Activated CD8-positive, alpha-beta memory T cell treated with anti-CD3 and anti-CD28 coated beads for 24 hours (primary cell): Measurements from ENCODE around the gene OR5K2.
A peak's percentile ranks its signal among the peaks of the same experiment; 100 is the strongest.

Experiments used
- DNase-seq: peaks from one replicate; pipeline ENCODE4 v3.0.0-alpha.2; 2020

The OR5K2 gene

GRCh38 chr3:98497381-98497780 is at the start of gene OR5K2:
Gene OR5K2, plus strand, starts transcription at chr3:98497681. Its CDS starts 0 bp downstream, at chr3:98497681.
- DNase-seq, result no peak

- no peak for DNase-seq
These were observed 47.8 kb upstream of the OR5K2 start for GRCh38 chr3:98449606-98450193.

GRCh38 chr3:98450372-98450771 is 47.1 kb upstream of the OR5K2 start:
- no peak for DNase-seq

- no peak for DNase-seq
These were observed 43.7 kb upstream of the OR5K2 start for GRCh38 chr3:98453827-98454226.

- DNase-seq, result no peak
These were observed 42.6 kb upstream of the OR5K2 start for GRCh38 chr3:98454929-98455328.

- no peak for DNase-seq
These were observed 39.9 kb upstream of the OR5K2 start for GRCh38 chr3:98457543-98457942.

GRCh38 chr3:98460220-98460619 is 37.3 kb upstream of the OR5K2 start:
- DNase-seq, result no peak

- no peak for DNase-seq
These were observed 34.6 kb upstream of the OR5K2 start, which contains the start of gene OR5K1 for GRCh38 chr3:98462901-98463300. Gene OR5K1, plus strand, starts transcription at chr3:98463201. Its CDS starts 6,376 bp downstream, at chr3:98469577.

GRCh38 chr3:98482717-98483482 is 14.6 kb upstream of the OR5K2 start:
- DNase-seq, result no peak

GRCh38 chr3:98483626-98484025 is 13.9 kb upstream of the OR5K2 start:
- DNase-seq, result no peak

- DNase-seq, result no peak
These were observed 2.5 kb downstream of the OR5K2 start for GRCh38 chr3:98500019-98500418.

GRCh38 chr3:98501270-98501669 is 3.8 kb downstream of the OR5K2 start:
- DNase-seq, result no peak

GRCh38 chr3:98501863-98502576 is 4.5 kb downstream of the OR5K2 start:
- DNase-seq, result no peak

GRCh38 chr3:98504539-98504938 is 7.1 kb downstream of the OR5K2 start:
- no peak for DNase-seq

GRCh38 chr3:98508582-98508981 is 11.1 kb downstream of the OR5K2 start:
- DNase-seq, result no peak

- DNase-seq, result no peak
These were observed 15.1 kb downstream of the OR5K2 start for GRCh38 chr3:98512576-98512975.

- DNase-seq, result no peak
These were observed 15.6 kb downstream of the OR5K2 start for GRCh38 chr3:98513091-98513511.

GRCh38 chr3:98513736-98514135 is 16.3 kb downstream of the OR5K2 start:
- no peak for DNase-seq

GRCh38 chr3:98514948-98515347 is 17.5 kb downstream of the OR5K2 start:
- DNase-seq, result no peak

- no peak for DNase-seq
These were observed 21.3 kb downstream of the OR5K2 start for GRCh38 chr3:98518816-98519215.

- no peak for DNase-seq
These were observed 21.9 kb downstream of the OR5K2 start for GRCh38 chr3:98519351-98519750.

- peak; percentile 76 for DNase-seq
These were observed 24.5 kb downstream of the OR5K2 start for GRCh38 chr3:98521897-98522543.

GRCh38 chr3:98522544-98523281 is 25.2 kb downstream of the OR5K2 start, which contains the start of gene CLDND1:
Gene CLDND1, minus strand, starts transcription at chr3:98522902. Its CDS starts 1,478 bp downstream, at chr3:98521424.
- peak; percentile 96 for DNase-seq
